Gastrocnemius medialis (tissue), 4 donors: Measurements from ENCODE around the gene SPARC. TPM values are rescaled to one million over a fixed set of nuclear protein-coding genes. Genes with fewer than 3 reads are reported as not detected.
A peak's percentile ranks its signal among the peaks of the same experiment; 100 is the strongest.

Experiments
- ATAC-seq, 2 donors: fragments of 150-250 bp; one replicate each; pipeline ENCODE4 v1.9.1; 2016
- DNase-seq, 2 donors: peaks; one replicate each; pipeline ENCODE4 v3.0.0-alpha.2; 2019
- H3K27ac ChIP-seq, 4 donors: fragments of 200-600 bp; sonication (generic); 1 replicate in 1 of 4; 2 replicates in 3 of 4; pipeline ENCODE4 v1.5.1; 2016 to 2018; ENCODE audit warnings: mild to moderate bottlenecking in 2 of 4, moderate library complexity in 1 of 4
- H3K27me3 ChIP-seq, 3 donors: fragments of 200-600 bp; sonication (generic) in 2 of 3; 1 replicate in 1 of 3; 2 replicates in 2 of 3; pipeline versions ENCODE4 v1.5.1 to v1.6.0; 2016 to 2019; ENCODE audit warnings: mild to moderate bottlenecking in 1 of 3, moderate library complexity in 1 of 3
- H3K36me3 ChIP-seq, 2 donors: fragments of 200-600 bp; sonication (generic) in 1 of 2; one replicate each; pipeline ENCODE4 v1.5.1; 2017 to 2018
- H3K4me1 ChIP-seq, 2 donors: fragments of 200-600 bp; sonication (generic) in 1 of 2; one replicate each; pipeline ENCODE4 v1.5.1; 2016 to 2017; ENCODE audit warnings: mild to moderate bottlenecking in 2 of 2
- H3K4me3 ChIP-seq, 4 donors: fragments of 200-600 bp; sonication (generic) in 3 of 4; 1 replicate in 1 of 4; 2 replicates in 3 of 4; pipeline ENCODE4 v1.5.1; 2016 to 2019; ENCODE audit warnings: mild to moderate bottlenecking in 2 of 4
- H3K9me3 ChIP-seq, 3 donors: fragments of 200-600 bp; sonication (generic) in 2 of 3; 1 replicate in 1 of 3; 2 replicates in 2 of 3; pipeline ENCODE4 v1.5.1; 2016 to 2019
- POLR2A ChIP-seq, 2 donors: fragments of 450-650 bp; IDR thresholded peaks; one replicate each; pipeline ENCODE4 v1.6.1; 2017; ENCODE audit warnings: antibody characterized with exemption in 2 of 2, mild to moderate bottlenecking in 2 of 2, moderate library complexity in 2 of 2
- in situ Hi-C, 4 donors: fragments of 200-750 bp; cut with MboI; loops; one replicate each; pipeline versions ENCODE4 v1.15.0 to v1.8.0; 2017; ENCODE audit warnings: low sequenced_read_pairs in 4 of 4
- intact Hi-C: fragments of 100-400 bp; cut with DNase I; formaldehyde crosslinking; loops from one replicate; pipeline ENCODE4 v1.15.1; 2023; ENCODE audit warnings: low total_unique reads
- total RNA-seq, 4 donors: library from RNA; depleted of rRNA; stranded (reverse); fragments of >200 nt; gene quantifications; one replicate each; pipeline versions ENCODE4 v1.1.0 to v1.2.3, GENCODE V29; 2016
- TF ChIP-seq, protein P1 (sequence below), 5 experiments: fragments of 450-650 bp in 3 of 5; fragments of 200-600 bp in 2 of 5; sonication (generic) in 2 of 5; IDR thresholded peaks in 4 of 5; conservative IDR thresholded peaks in 1 of 5; 1 replicate in 4 of 5; 2 replicates in 1 of 5; pipeline ENCODE4 v1.5.1; 2016 to 2019; ENCODE audit warnings: antibody characterized with exemption in 5 of 5, mild to moderate bottlenecking in 3 of 5, moderate library complexity in 3 of 5

Gene SPARC
- total RNA-seq, 4 donors from 2014 or later: 87.7 to 209 (median 163) TPM

DNA sequence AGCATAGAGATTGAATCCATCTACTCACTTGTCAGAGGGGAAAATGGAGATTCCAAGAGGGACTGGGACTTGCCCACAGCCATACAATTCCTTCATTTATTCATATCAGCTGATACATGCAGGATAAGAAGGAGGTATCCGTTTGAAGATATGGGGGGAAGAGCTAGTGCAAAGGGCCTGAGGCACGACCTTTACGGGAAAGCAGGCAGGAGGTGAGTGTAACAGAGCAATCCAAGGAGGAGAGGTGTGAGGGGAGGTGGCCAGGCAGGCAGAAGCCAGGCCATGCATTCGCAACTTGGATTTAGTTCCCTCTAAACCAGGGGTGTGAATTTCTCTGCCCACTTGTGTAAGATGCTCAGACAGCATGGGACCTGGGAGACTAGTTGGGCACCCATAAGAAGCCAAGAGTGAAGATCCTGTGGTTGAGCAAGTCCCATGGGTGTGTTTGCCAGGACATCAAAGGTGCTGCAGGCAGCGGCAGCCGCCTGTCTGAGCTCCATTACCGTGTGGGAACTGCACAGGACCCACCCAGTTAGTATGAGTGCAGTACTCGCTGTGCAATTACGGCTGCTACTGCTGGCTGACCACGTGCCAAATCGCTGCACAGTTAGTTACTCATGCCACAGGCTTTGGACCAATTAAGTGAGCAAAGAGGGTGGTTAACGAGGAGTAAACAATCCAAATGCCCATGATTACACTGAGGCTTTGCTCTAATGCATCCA, 64.2 kb downstream of the SPARC start:
- in situ Hi-C loops: no loop called here
- no peaks in the 10 kb centered on the region for H3K36me3 ChIP-seq
- H3K4me1 ChIP-seq: peaks cover 6 to 11% of the 10 kb centered on the region in 2 donors
- H3K9me3 ChIP-seq: no peaks in the 10 kb centered on the region
- intact Hi-C loops: no loop called here
- H3K27ac ChIP-seq: no peak overlapping the region
- no peak overlapping the region for H3K4me3 ChIP-seq
- no peak for DNase-seq
- ATAC-seq: no peak
- no peaks in the 10 kb centered on the region for H3K27me3 ChIP-seq
- TF ChIP-seq POLR2A (IDR thresholded peaks at IDR 0.05): no peak
- TF ChIP-seq, protein P1, sequence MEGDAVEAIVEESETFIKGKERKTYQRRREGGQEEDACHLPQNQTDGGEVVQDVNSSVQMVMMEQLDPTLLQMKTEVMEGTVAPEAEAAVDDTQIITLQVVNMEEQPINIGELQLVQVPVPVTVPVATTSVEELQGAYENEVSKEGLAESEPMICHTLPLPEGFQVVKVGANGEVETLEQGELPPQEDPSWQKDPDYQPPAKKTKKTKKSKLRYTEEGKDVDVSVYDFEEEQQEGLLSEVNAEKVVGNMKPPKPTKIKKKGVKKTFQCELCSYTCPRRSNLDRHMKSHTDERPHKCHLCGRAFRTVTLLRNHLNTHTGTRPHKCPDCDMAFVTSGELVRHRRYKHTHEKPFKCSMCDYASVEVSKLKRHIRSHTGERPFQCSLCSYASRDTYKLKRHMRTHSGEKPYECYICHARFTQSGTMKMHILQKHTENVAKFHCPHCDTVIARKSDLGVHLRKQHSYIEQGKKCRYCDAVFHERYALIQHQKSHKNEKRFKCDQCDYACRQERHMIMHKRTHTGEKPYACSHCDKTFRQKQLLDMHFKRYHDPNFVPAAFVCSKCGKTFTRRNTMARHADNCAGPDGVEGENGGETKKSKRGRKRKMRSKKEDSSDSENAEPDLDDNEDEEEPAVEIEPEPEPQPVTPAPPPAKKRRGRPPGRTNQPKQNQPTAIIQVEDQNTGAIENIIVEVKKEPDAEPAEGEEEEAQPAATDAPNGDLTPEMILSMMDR (IDR thresholded peaks at IDR 0.05 in 4 of 5, conservative IDR thresholded peaks at IDR 0.05 in 1 of 5): no peak

DNA sequence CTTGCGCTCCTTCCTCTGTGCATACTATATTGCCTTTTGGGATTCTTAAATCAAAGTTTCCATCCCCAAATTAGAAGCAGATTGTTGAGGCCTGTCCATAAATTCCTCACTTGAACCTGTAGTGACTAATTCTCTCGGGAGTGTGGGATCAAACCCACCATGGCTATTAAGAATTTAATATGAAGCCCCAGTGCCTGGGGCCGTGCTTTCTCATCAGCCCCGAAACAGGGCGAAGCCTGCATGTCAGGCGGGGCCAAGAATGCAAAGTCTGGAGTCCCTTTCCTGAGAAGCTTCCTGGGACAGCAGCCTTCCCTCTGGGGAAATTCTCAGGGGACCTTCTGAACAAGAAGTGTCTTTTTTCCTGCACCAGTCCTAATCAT, 66.3 kb downstream of the SPARC start:
- H3K4me3 ChIP-seq: no peak overlapping the region
- peaks cover 6 to 11% of the 10 kb centered on the region in 2 donors for H3K4me1 ChIP-seq
- DNase-seq: no peak
- H3K27ac ChIP-seq: no peak overlapping the region
- H3K36me3 ChIP-seq: no peaks in the 10 kb centered on the region
- intact Hi-C loops: no loop called here
- in situ Hi-C loops: no loop called here
- no peaks in the 10 kb centered on the region for H3K27me3 ChIP-seq
- ATAC-seq: no peak
- TF ChIP-seq, protein P1 (IDR thresholded peaks at IDR 0.05 in 4 of 5, conservative IDR thresholded peaks at IDR 0.05 in 1 of 5): no peak
- TF ChIP-seq POLR2A (IDR thresholded peaks at IDR 0.05): no peak
- H3K9me3 ChIP-seq: no peaks in the 10 kb centered on the region

DNA sequence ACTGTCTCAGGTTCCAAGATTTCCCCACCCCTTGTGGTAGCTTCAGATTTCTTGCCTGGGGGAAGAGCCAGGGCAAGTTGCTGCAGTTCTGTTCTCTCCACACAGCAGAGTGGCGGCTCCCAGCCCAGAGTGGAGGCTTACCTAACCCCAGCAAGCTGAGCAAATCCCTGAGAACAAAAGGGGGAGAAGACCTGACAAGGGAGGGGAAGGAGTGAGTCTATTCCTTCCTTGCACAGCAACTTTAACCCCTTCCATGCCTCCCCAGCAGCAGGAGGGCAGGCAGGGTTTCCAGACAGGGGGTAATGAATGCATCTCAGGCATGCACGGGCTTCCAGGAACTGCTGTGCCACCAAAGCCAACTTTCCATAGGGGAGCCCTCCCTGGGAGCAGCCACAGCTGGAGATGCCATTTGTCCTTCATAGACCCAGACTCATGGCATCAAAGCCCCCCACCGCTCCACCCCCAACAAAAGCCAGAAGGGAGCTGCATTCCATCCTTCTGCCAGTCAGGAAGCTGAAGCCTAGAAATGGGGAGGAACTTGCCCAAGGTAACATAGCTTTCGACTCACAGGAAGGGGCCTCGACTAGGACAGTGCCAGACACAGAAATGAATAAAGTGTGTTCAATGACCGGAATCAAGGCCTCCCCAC, 66.8 kb downstream of the SPARC start:
- TF ChIP-seq, protein P1 (IDR thresholded peaks at IDR 0.05 in 4 of 5, conservative IDR thresholded peaks at IDR 0.05 in 1 of 5): no peak
- TF ChIP-seq POLR2A (IDR thresholded peaks at IDR 0.05): no peak
- Histone ChIP-seq H3K9me3 (no peaks in the 10 kb centered on the region), H3K4me3 (no peak overlapping the region), H3K27ac (no peak overlapping the region), H3K27me3 (no peaks in the 10 kb centered on the region), H3K36me3 (no peaks in the 10 kb centered on the region), H3K4me1 (peaks cover 6 to 11% of the 10 kb centered on the region in 2 donors)
- DNase-seq: peak in 1 of 2 donors; percentile 26
- intact Hi-C loops: no loop called here
- in situ Hi-C loops: no loop called here
- peak; percentile 67 to 82 for ATAC-seq

DNA sequence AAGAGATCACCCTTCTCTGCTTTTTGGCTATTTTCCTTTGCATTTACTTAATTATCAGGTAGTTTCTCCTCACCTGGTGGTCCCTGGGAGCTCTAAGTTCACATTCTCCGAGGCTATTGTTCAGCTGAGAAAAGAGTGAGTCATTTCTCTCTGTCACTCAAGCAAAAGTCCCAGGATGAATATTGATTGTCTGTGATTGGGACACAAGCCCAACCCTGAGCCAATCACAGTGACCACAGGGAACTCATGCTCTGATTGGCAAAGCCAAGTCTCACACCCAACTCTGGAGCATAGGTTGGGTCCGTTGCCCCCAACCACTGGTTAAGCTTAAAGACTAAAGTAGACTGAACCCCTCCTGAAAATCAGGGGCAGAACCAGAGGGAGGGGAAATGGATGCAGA, 67.8 kb downstream of the SPARC start:
- Histone ChIP-seq H3K9me3 (no peaks in the 10 kb centered on the region), H3K27ac (no peak overlapping the region), H3K27me3 (no peaks in the 10 kb centered on the region), H3K4me1 (peaks cover 6 to 8% of the 10 kb centered on the region in 2 donors), H3K36me3 (no peaks in the 10 kb centered on the region), H3K4me3 (no peak overlapping the region)
- TF ChIP-seq, protein P1 (IDR thresholded peaks at IDR 0.05 in 4 of 5, conservative IDR thresholded peaks at IDR 0.05 in 1 of 5): no peak
- TF ChIP-seq POLR2A (IDR thresholded peaks at IDR 0.05): no peak
- ATAC-seq (no peak), DNase-seq (no peak)
- in situ Hi-C loops: no loop called here
- intact Hi-C loops: no loop called here
